A673 (cell line): ENCODE data around the gene ACO1.

ENCODE experiments used
- EZH2 ChIP-seq: fragments of 200-600 bp; sonication (generic); IDR thresholded peaks from 2 replicates; pipeline ENCODE4 v1.6.1; 2017; ENCODE audit warnings: borderline replicate concordance, low read depth, mild to moderate bottlenecking, mixed read lengths, antibody characterized with exemption, low read length; ENCODE audit not compliant: poor library complexity, severe bottlenecking
- TF ChIP-seq, protein P1 (sequence below): fragments of 300-800, 200-600 bp; sonication (generic); conservative IDR thresholded peaks from 2 replicates; pipeline ENCODE4 v1.5.1; 2017; ENCODE audit warnings: low read depth, mild to moderate bottlenecking, antibody characterized with exemption, low read length, moderate library complexity, mixed read lengths

GRCh38 chr9:32371279-32371678 lies 13.2 kb upstream of the ACO1 start:
- no peak for TF ChIP-seq EZH2
- TF ChIP-seq, protein P1, sequence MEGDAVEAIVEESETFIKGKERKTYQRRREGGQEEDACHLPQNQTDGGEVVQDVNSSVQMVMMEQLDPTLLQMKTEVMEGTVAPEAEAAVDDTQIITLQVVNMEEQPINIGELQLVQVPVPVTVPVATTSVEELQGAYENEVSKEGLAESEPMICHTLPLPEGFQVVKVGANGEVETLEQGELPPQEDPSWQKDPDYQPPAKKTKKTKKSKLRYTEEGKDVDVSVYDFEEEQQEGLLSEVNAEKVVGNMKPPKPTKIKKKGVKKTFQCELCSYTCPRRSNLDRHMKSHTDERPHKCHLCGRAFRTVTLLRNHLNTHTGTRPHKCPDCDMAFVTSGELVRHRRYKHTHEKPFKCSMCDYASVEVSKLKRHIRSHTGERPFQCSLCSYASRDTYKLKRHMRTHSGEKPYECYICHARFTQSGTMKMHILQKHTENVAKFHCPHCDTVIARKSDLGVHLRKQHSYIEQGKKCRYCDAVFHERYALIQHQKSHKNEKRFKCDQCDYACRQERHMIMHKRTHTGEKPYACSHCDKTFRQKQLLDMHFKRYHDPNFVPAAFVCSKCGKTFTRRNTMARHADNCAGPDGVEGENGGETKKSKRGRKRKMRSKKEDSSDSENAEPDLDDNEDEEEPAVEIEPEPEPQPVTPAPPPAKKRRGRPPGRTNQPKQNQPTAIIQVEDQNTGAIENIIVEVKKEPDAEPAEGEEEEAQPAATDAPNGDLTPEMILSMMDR: no peak
